AG04450 (cell line): Measurements from ENCODE around the gene RBFOX2. TPM values are rescaled to one million over a fixed set of nuclear protein-coding genes. Genes with fewer than 3 reads are reported as not detected.

Source experiments
- CTCF ChIA-PET: fragments of 300-600, 350-600 bp; formaldehyde crosslinking; extraction: SDS; loops from one replicate; lab custom pipeline; 2022; ENCODE audit warnings: antibody characterized with exemption, inconsistent platforms; lab: Charles Lee
- POLR2A ChIA-PET: fragments of 350-600 bp; formaldehyde crosslinking; extraction: SDS; loops from one replicate; lab custom pipeline; 2021; ENCODE audit warnings: antibody characterized with exemption, inconsistent platforms; lab: Yijun Ruan, JAX
- DNase-seq: peaks from one replicate; pipeline ENCODE4 v3.0.0-alpha.2; 2011; ENCODE audit warnings: low read depth, low spot score
- H3K27ac ChIP-seq: one replicate; pipeline ENCODE4 v1.5.1; 2012; ENCODE audit warnings: low read depth, low read length, control low read depth
- H3K27me3 ChIP-seq: one replicate; pipeline ENCODE4 v1.6.0; 2012; ENCODE audit warnings: low read length; ENCODE audit not compliant: control insufficient read depth, insufficient read depth
- H3K4me3 ChIP-seq: 2 replicates; pipeline ENCODE4 v1.5.1; 2011; ENCODE audit warnings: mild to moderate bottlenecking, low read depth, low read length, control low read depth
- H3K9me3 ChIP-seq: 2 replicates; pipeline ENCODE4 v1.5.1; 2012; ENCODE audit warnings: low read length; ENCODE audit not compliant: control insufficient read depth, insufficient read depth
- CTCF ChIP-seq: IDR thresholded peaks from 2 replicates; pipeline ENCODE4 v1.5.1; 2011; ENCODE audit warnings: low read depth, low read length, control low read depth, inconsistent platforms
- polyA plus RNA-seq: library from polyadenylated mRNA; depleted of rRNA; stranded (reverse); fragments of >200 nt; gene quantifications from 2 replicates; pipeline ENCODE4 v1.2.3, GENCODE V29; 2011

RBFOX2 gene
- polyA plus RNA-seq, 1 experiment, result 288 TPM

GRCh38 chr22:35919002-35919542, 109.6 kb downstream of the RBFOX2 start:
- Histone ChIP-seq H3K27ac (no peak overlapping the region), H3K27me3 (no peaks in the 10 kb centered on the region), H3K9me3 (no peaks in the 10 kb centered on the region), H3K4me3 (no peak overlapping the region)
- ChIA-PET POLR2A (interaction anchor here (0.6 kb wide), 1 partner anchor 81 kb away, joined by 3 read pairs; no protein-coding TSS in a partner anchor), CTCF (interaction anchor here (0.6 to 5.3 kb wide), 5 partner anchors 9 to 147 kb away, joined by 4 to 38 read pairs (median 6); no protein-coding TSS in a partner anchor)
- DNase-seq, result no peak
- no peak for TF ChIP-seq CTCF

GRCh38 chr22:35918456-35918855, 110.2 kb downstream of the RBFOX2 start:
- Histone ChIP-seq H3K27ac (no peak overlapping the region), H3K4me3 (no peak overlapping the region), H3K9me3 (no peaks in the 10 kb centered on the region), H3K27me3 (no peaks in the 10 kb centered on the region)
- ChIA-PET POLR2A (no interaction called here), CTCF (interaction anchor here (0.6 to 5.3 kb wide), 4 partner anchors 9 to 147 kb away, joined by 4 to 38 read pairs (median 6); no protein-coding TSS in a partner anchor)
- no peak for TF ChIP-seq CTCF
- no peak for DNase-seq

GRCh38 chr22:35917651-35918050, 111.0 kb downstream of the RBFOX2 start:
- H3K27me3 ChIP-seq, result no peaks in the 10 kb centered on the region
- no peak overlapping the region for H3K27ac ChIP-seq
- TF ChIP-seq CTCF, result no peak
- no peak for DNase-seq
- ChIA-PET CTCF (interaction anchor here (1.4 to 5.3 kb wide), 2 partner anchors 79 to 148 kb away, joined by 4 to 38 read pairs; no protein-coding TSS in a partner anchor), POLR2A (no interaction called here)
- no peaks in the 10 kb centered on the region for H3K9me3 ChIP-seq
- no peak overlapping the region for H3K4me3 ChIP-seq

- TF ChIP-seq CTCF, result no peak
- Histone ChIP-seq H3K9me3 (no peaks in the 10 kb centered on the region), H3K27ac (peak overlapping the region; percentile 66), H3K27me3 (no peaks in the 10 kb centered on the region), H3K4me3 (peak overlapping the region; percentile 21)
- ChIA-PET CTCF (interaction anchor here (0.6 to 5.3 kb wide), 4 partner anchors 99 to 1691 kb away, joined by 3 to 38 read pairs (median 4); no protein-coding TSS in a partner anchor), POLR2A (interaction anchor here (0.9 kb wide), 1 partner anchor 113 kb away, joined by 3 read pairs; the partner anchor contains the start of gene RBFOX2)
- no peak for DNase-seq
These were observed 113.1 kb downstream of the RBFOX2 start for GRCh38 chr22:35915477-35916013.
